ENCODE data around the gene UBE2L5. TPM values are rescaled to one million over a fixed set of nuclear protein-coding genes. Genes with fewer than 3 reads are reported as not detected.

UBE2L5 gene
- total RNA-seq (2014; rRNA removed; shearing (Covaris generic)): not detected in 2 replicates

- peak; percentile 86 for DNase-seq (ENCODE audit: low spot score)
- in situ Hi-C loops (cut with HindIII; ENCODE audit: low sequenced_read_pairs): no loop called here
Measured at GRCh38 chr13:30422054-30422839, at the start of gene UBE2L5. TSS of gene UBE2L5 (plus strand) at chr13:30422493. CDS start at chr13:30427991, 5,498 bp downstream.

DNA sequence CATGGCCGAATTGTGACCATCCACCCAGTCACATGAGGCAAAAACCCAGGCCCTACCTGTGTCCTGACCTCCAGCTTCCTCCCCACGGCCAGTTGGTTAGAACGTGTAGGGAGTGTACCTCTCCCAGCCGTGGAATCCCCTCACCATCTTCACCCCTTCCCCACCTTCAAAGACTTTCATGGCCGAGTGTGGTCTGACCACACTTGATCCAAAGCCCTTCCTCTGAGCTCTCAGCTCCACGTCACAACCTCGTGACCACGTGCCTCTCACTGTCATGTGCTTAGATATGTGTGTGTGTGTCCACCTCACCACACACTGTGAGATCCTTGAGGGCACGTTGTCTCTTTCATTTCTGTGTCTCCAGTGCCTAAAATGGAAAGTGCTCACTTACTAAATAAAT is 48.6 kb upstream of the UBE2L5 start:
- in situ Hi-C loops (cut with HindIII; ENCODE audit: low sequenced_read_pairs): no loop called here

GRCh38 chr13:30375265-30375835 is 46.9 kb upstream of the UBE2L5 start:
- no peak for DNase-seq (ENCODE audit: low spot score)
- in situ Hi-C loops (cut with HindIII; ENCODE audit: low sequenced_read_pairs): no loop called here

More for the DNA sequence above, 48.6 kb upstream of the UBE2L5 start:
- DNase-seq (ENCODE audit: low spot score): no peak

- in situ Hi-C loops (cut with HindIII; ENCODE audit: low sequenced_read_pairs): no loop called here
- DNase-seq (ENCODE audit: low spot score): no peak
Measured at GRCh38 chr13:30376426-30377311, 45.6 kb upstream of the UBE2L5 start.

GRCh38 chr13:30377312-30377685 is 45.0 kb upstream of the UBE2L5 start:
- no peak for DNase-seq (ENCODE audit: low spot score)
- in situ Hi-C loops (cut with HindIII; ENCODE audit: low sequenced_read_pairs): no loop called here

DNA sequence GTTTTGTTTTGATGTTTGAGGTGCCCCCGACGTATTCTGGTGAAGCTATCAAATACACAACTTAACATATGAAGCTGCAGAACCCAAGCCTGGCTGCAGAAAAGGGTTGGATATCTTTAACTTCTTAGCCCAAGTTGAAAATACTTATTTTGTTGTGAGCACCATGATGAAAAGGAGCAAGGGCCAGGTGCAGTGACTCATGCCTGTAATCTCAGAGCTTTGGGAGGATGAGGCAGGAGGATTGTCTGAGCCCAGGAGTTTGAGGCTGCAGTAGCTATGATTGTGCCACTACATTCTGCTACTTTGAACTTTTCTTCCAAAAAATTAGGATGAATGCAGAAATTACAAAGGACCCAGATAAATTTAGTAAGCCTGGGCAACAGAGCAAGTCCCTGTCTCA is 44.1 kb upstream of the UBE2L5 start:
- in situ Hi-C loops (cut with HindIII; ENCODE audit: low sequenced_read_pairs): no loop called here

GRCh38 chr13:30381049-30381448 is 41.2 kb upstream of the UBE2L5 start:
- no peak for DNase-seq (ENCODE audit: low spot score)
- in situ Hi-C loops (cut with HindIII; ENCODE audit: low sequenced_read_pairs): no loop called here

More for the DNA sequence above, 44.1 kb upstream of the UBE2L5 start:
- no peak for DNase-seq (ENCODE audit: low spot score)

DNA sequence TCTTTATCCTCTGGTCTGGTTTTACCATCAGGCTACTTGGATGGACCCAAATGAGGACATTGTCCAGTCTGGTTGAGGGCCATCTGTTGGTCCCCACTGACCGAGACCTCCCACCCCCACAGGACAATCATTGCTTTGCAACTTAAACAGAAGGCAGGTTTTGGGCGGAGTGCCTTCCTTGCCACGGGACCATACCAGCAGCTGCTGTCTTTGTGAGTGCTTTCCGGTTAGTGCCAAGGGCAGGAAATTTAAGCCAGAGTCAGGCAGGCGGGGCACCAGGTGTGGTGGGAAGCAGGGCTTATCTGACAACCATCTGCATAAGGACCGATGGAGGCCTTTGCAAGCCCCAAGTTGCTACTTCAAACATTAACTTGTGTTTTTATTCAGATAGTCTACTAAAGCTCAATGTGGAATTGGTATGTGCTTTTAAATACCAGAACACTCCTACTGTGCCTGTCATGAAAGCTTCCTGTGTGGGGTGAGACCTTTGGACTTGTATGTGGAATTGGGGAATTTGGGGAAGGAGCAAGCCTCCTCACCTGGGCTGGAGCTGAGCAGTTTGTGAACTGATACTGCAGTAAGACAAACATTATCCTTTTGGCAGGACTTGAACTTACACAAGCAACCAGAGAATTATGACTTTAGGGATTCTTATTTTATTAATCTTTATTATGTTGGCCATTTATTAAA is 39.3 kb upstream of the UBE2L5 start:
- DNase-seq (ENCODE audit: low spot score): no peak
- in situ Hi-C loops (cut with HindIII; ENCODE audit: low sequenced_read_pairs): no loop called here

- no peak for DNase-seq (ENCODE audit: low spot score)
- in situ Hi-C loops (cut with HindIII; ENCODE audit: low sequenced_read_pairs): no loop called here
Measured at GRCh38 chr13:30388406-30389283, 33.6 kb upstream of the UBE2L5 start.

GRCh38 chr13:30391956-30392680 is 30.2 kb upstream of the UBE2L5 start:
- in situ Hi-C loops (cut with HindIII; ENCODE audit: low sequenced_read_pairs): no loop called here

GRCh38 chr13:30392681-30393045 is 29.6 kb upstream of the UBE2L5 start:
- in situ Hi-C loops (cut with HindIII; ENCODE audit: low sequenced_read_pairs): no loop called here
- DNase-seq (ENCODE audit: low spot score): no peak

More at GRCh38 chr13:30391956-30392680, 30.2 kb upstream of the UBE2L5 start:
- no peak for DNase-seq (ENCODE audit: low spot score)

- no peak for DNase-seq (ENCODE audit: low spot score)
- in situ Hi-C loops (cut with HindIII; ENCODE audit: low sequenced_read_pairs): no loop called here
Measured at GRCh38 chr13:30394751-30395191, 27.5 kb upstream of the UBE2L5 start.

GRCh38 chr13:30395192-30396158 is 26.8 kb upstream of the UBE2L5 start:
- peak; percentile 64 for DNase-seq (ENCODE audit: low spot score)
- in situ Hi-C loops (cut with HindIII; ENCODE audit: low sequenced_read_pairs): no loop called here

DNA sequence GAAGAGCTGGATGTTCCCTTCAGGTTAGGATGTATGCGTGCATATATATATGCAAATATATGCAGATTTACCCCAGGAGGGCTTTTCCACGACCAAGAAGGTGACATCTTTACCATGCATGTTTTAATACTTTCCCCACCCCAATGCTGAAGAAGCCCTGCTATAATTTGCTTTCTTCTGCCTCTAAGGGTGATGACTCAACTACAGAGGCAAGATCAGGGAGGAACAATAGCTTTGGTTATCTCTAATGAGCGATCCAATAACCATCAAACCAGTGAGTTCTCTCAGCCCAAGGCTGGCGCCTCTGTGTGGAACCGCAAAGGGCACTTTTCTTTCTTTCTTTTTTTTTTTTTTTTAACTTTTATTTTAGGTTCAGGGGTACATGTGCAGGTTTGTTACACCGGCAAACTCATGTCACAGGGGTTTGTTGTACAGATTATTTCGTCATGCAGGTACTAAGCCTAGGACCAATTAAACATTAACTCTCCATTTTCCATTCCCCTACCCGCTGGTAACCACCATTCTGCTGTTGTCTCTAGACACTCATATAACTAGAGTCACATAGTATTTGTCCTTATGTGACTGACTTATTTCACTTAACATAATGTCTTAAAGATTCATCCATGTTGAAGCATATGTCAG is 25.7 kb upstream of the UBE2L5 start:
- DNase-seq (ENCODE audit: low spot score): no peak
- in situ Hi-C loops (cut with HindIII; ENCODE audit: low sequenced_read_pairs): no loop called here

- in situ Hi-C loops (cut with HindIII; ENCODE audit: low sequenced_read_pairs): no loop called here
- no peak for DNase-seq (ENCODE audit: low spot score)
Measured at GRCh38 chr13:30398601-30399072, 23.7 kb upstream of the UBE2L5 start.

GRCh38 chr13:30400376-30400775 is 21.9 kb upstream of the UBE2L5 start:
- in situ Hi-C loops (cut with HindIII; ENCODE audit: low sequenced_read_pairs): no loop called here

More at GRCh38 chr13:30400376-30400775, 21.9 kb upstream of the UBE2L5 start:
- DNase-seq (ENCODE audit: low spot score): no peak
